Central memory CD4-positive, alpha-beta T cell (primary cell): ENCODE data around the gene VSX1.

Source experiments
- DNase-seq: peaks from one replicate; pipeline ENCODE4 v3.0.0; 2022

The VSX1 gene

DNA sequence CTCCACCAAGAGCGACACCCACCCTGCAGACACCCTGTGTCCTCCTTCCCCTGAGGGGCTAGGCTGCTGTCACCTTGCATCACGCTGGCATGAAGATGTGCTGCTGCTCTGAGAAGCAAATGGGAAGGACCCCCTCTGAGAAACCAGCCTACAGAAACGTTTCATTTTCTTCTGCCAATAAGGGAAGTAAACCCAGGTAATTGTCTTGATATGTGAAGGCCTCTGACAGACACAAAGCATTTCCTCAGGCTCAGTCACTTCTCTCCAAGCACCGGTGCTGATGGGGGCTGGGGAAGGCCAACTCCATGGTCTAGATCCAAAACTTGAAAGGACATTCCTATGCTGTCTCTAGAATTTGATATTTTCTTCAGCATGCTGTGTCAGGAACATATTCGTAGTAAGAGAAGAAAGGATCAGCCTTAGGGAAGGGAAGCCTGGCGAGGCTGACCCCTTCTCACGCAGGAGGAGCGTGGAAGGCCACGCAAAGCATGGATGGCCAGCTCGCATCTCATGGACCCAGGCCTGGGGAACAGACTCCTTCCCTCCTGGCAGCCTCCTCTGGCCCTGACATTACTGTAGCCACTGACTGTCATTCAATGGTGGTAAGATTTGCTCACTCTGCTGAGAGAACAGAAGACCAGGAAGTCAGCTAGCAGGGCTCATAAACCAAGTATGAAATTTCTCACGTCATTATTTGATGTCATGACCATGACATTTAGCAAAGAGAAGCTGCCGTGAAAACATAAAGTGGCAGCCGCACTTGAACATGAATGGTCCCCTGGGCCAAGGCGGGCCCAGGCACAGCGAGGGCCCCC, 44.4 kb downstream of the VSX1 start:
- DNase-seq, result no peak

DNA sequence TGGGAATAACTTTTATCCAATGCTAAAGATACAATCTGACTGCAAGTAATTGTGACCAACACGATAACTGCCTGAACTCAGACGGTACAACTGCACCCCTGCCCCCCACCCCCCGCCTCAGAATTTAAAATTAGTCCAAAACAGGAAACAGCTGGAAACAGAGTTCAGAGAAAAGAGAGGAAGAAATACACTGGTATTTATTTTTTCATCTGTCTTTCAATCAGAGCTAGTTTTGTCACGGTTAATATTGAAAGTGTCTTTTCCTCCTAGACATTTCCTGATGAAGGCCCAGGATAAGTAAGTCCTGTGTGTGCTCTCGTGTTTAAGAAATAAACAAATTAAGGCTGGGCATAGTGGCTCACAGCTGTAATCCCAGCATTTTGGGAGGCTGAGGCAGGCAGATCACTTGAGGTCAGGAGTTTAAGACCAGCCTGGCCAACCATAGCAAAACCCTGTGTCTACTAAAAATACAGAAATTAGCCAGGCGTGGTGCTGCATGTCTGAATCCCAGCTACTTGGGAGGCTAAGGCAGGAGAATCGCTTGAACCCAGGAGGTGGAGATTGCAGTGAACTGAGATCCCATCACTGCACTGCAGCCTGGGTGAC, 45.5 kb downstream of the VSX1 start:
- DNase-seq, result no peak

DNA sequence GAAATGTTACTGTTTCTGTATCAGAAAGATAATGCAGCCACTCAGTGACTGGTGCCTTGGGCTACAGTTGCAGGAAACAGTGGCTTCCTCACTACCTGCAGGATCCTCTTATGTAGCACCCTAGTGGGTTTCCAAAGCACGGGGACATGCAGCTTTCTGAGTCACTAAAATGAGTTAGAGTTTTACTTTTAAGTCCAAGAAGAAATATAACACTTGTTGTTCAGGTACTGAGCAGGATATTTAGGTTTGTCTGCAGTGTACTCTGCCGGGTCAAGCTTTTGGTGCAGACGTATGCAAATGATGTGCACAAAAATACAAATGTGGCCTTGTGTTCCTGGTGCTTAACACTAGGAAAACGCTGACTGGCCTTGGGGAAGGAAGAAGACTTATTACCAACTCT, 46.0 kb downstream of the VSX1 start:
- no peak for DNase-seq

DNA sequence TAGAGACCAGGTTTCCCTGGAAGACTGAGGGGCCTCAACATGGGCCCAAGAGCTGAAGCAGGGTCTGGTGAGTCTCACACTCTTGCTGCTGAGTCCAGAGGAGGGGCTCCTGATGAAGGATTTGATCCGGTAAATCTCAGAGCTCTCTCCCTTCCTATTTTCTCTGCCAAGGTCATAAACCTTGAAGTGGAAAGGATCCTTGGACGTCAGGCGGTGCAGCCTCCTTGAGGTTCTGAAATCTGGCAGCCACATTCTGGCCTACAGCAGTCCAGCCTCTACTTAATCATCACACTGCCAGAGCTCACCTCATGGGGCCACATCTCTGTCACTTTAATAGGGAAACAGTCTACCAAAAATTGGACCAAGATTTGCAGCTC, 48.0 kb downstream of the VSX1 start:
- DNase-seq, result no peak

DNA sequence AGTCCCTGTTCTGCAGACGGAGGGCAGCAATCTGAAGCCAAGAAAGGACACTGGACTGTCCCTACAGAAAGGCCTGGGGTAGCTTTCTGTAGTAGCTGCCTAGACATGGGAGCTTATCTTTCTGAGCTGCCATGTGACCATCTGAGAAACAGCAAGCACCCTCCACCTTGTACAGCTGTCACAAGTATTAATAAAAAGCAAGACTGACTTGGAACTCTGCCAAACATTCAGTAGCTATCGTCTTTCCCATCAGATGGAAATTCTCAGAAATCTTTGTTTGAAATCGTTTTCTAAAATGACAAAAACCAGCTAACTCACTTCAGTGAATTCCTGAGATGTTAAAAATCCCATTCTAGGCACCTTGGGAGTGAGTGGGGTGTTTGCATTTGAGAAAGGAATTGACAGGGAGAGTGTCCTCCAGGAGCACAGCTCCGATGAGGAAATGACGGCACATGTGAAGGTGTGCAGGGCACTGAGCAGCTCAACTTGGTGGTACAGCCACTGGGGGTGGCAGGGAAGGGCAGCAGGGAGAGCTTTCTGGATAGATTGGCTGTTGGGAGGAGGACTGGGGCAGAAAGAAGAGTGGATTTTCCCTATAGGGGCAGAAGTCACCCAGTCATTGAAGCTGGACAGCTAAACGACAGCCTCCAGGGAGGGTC, 48.5 kb downstream of the VSX1 start:
- no peak for DNase-seq

DNA sequence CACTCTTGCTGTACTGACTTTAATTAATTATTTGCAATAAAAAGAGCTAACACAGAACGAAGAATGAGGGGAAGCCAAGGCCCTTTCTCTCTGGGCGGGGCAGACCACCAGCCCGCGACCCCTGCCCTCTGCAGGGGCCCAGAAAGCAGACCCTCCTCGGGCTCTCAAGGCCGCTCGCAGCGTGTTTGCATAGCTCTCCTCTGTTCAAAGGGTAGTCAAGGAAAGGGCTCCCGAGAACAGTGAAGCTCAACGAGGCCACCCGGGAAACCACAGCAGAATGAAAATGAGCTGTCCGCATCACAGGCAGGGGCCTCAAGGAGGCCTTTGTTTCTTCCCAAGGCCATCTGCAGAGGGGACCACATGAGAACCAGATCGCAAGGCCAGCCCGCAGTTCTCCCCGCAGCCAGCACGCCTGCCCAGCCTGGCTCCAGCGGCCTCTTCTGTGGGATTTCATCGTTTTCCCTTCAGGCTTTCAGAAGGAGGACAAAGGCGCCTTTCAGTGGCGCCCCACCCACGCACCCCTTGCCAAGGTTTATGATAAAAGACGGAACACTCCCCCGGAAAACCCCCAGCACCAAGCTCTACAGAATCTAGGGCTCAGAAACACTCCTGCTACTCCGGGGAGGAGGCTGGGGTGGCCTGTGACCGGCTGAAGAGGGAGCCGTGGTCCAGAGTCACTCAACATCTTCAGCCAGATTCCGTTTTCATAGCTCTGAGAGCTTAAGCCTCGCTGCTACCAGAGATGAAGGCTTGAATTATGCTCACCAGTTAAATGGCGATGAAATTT, 49.3 kb downstream of the VSX1 start:
- DNase-seq, result no peak

DNA sequence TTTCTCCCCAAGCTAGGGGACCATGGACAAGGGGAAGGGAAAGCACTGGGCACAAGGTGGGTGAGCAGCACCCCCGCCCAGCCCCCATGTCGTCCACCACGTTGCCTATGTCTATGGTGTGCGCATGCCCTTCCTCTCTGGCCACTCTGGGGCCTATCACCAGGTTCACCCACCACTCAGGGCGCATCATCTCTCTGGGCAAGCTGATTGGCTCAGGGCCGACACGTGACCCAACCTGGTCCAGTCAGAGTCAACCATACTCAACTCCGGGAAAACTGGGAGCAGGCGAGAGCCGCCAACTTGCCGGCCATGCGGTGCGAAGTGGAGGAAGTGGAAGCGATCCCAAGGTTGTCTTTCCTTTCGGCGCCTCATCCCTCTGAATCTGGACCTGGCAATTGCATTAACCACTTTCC, 49.9 kb downstream of the VSX1 start:
- DNase-seq, result no peak

DNA sequence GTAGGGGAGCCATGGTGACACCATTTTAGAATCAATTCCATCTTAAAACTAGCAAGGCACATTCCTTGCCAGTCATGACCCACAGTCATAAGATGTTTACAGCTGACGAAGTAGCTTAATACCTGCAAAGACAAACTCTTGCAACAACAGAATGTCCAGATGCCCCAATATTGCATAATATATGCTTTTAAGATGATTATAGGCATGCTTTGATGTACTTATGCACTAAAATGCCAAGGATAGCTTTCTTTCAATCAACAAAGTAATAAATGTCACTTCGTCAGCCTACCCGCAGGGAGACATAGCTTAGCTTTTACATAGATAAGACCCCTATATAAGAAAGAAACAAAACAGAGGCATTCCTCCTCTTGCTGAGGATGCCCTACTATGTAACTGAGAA, 50.7 kb downstream of the VSX1 start:
- DNase-seq, result no peak

- DNase-seq, result no peak
These were observed 51.2 kb downstream of the VSX1 start for GRCh38 chr20:25030649-25031207.

GRCh38 chr20:25030007-25030648, 51.8 kb downstream of the VSX1 start:
- DNase-seq, result no peak

DNA sequence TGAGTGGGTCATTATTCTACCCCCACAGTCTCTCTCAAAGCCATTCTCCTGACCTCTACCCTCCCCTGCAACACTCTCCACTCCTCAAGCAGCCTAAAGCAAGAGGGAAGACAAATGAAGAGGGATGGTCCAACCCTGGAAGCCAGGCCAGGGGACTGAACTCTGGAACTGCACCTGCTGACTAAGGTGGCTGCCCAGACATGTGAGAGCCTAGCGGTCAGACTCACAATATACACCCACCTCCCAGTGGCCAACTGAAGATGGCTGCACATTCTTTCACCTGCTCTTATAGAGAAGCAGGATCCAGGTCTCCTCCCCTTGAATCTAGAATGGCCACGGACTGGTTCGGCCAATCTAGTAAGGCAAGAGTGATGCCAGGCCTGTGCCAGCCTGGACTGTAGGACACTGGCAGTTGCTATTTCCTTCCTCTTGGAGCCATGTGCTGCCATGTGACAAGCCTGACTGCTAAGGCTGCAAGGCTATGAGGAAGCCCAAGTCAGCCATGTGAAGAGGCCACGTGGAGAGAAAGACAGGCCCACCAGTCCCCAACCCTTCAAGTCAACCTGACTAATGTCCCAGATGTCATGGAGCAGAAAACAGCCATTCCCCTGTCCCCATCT, 55.8 kb downstream of the VSX1 start:
- no peak for DNase-seq
